Stimulated activated CD8-positive, alpha-beta memory T cell treated with anti-CD3 and anti-CD28 coated beads, Interleukin-15, amount 100 ng/mL, for 4 hours (primary cell): Measurements from ENCODE around the gene TMED4.

ENCODE experiments used
- DNase-seq, 2 donors: peaks; one replicate each; pipeline ENCODE4 v3.0.0-alpha.2; 2020; ENCODE audit warnings: low read depth in 2 of 2

The TMED4 gene

DNA sequence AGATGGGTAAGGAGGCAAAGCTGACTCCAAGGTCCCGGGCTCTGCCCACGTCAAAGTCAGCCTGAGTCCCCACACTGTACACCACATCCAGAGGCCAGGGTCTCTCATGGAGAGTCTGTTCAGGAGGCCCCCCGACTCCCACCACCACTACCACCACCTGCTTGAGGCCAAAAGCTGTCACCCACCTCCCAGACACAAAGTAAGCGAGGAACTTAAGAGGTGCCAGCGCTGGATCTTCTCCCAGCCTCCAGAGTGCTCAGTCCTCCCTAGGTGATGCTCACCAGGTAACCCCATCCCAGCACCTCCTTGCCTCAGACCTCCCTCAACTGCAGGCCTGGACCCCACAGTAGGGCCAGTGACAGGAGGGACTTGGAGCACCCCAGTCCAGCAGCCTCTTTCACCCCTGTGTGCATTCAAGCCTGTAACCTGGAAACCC is 41.4 kb downstream of the TMED4 start:
- DNase-seq: no peak

DNA sequence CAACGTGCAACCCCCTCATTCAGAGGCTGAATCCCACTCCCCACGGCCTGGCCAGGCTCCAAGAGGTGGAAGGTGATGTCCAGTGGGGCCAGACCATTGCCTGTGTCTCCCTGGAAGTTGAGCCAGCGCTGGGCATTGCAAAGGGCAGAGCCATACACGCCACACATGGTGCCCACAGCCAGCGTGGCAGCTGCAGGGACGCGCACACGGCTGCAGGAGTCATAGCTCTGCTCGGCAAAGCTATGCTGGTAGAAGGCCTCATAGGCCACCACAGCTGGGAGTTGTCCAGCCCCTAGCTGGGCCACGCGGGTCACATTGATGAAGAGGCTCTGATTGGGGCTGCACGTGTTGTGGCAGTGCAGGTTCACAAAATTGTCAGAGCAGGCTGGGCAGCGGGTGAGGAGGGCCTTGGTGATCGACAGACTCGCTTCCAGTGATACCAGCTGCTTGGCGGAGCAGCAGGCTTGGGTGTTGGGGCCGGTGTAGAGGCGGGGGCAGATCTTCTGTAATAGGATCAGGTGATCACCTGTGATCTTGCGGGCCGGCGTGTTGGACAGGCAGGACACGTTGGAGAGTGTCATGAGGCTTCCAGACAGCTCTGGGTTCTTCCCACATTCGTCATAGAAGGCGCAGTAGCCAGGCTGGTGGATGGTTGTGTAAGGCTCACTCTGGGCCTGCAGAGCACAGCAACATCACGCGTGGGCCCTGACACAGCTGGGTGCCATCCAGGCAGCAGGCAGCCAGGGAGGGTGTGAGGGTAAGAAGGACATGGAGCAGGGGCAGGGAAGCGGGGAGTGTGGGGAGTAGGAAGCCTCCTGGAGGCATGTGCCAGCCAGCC is 42.1 kb downstream of the TMED4 start:
- DNase-seq: no peak

DNA sequence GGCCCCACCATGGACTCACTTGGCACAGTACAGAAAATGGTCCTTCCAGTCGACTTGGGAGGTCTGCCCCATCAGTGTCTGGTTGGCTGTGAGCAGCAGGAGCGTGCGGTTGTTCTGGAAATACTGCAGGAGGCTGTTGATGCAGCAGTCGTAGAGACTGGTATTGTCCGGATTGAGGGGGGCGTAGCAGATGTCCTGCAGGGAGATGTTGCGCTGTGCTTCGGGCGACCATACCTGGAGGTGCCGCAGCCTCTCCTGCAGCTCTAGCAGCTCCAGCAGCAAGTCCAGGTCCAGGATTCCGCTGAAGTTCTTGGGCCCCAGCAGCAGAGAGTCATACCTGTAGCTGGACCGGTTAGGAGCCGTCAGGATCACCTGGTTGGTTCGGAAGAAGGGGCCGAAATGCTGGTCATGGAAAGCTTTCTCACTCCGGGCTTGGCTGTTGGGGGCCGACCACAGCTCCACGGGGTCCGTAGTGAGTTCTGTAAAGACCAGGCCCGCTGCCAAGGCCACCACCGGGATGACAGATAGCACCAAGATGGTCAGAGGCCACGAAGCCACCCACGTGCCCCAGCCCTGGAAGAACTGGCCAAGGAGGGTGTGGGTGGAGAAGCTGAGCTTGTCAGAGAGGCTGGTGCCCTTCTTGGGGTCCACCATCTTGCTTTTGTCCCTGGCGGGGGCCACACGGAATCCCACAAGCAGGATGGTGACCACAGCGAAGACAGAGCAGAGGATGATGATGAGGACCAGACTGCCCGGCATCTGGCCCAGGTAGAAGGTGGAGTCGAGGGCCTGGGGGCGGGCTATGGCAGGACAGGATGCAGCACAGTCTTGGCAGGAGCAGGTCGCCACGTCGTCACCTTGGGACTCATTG is 43.0 kb downstream of the TMED4 start:
- no peak for DNase-seq

DNA sequence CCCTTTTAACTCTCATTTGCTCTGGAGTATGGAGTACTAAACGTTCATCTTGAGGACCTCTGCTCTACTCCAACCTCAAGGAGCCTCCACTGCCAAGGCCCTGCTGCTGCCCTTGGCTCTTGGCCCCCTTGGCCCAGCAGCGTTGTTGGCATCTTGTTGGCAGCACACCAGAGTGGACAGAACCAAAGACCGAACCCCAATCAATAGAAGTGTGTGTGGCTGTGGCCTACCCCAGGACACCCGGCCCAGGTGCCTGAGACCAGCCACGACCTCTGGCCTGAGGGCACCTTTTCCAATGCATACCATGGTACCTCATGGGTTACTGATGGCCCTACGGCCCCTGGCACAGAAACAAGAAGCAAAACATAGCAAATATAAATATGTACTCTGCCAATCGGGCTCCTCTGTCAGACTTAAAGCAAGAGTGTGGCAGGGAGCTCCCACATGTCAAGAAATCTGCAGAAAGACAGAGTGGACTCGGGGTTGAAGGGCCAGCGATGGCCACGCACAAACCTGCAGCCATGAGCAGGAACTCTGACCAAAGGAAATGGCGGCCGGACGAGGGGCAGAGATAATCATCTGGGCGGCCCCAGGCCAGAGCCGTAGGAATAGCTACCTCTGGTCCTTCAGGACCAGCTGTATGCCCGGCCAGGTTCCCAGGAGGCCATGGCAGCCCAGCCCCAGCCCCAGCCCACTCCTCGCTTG is 43.8 kb downstream of the TMED4 start:
- DNase-seq: no peak

DNA sequence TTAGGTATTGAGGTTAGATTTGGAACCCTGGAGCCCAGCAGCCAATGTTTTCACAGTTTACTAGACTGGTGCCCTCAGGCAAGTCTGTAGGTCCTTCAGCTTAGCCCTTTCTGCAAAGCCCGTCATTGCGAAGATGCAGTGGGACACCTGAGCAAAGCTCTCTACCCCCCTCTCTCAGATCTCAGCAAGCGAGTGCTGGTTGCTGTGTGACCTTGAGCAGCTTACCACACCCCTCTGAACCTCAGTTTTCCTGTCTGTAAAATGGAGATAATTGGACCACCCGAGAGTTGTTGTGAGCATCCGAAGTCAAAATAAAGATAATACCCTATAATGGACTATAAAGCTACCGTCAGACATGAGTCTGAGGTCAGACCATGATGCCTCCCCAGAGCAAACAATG is 44.6 kb downstream of the TMED4 start:
- DNase-seq: no peak

DNA sequence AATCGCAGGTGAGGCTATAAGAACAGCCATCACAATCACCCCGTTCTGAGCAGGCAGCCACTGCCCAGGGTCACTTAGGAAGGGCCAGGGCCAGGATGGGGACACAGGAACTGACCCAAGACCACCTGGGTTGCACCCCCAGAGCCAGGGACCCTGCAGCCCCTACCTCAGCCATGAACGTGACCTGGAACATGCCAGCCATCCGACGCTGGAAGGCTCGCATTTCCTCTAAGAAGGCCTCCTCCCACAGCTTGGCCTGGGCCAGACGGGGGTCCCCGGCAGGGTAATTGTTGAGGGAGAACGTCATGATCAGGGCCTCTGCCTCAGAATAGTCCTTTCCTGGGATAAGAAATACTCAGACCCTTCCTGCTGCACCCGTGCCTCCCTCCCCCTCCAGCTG is 45.9 kb downstream of the TMED4 start:
- DNase-seq: no peak

DNA sequence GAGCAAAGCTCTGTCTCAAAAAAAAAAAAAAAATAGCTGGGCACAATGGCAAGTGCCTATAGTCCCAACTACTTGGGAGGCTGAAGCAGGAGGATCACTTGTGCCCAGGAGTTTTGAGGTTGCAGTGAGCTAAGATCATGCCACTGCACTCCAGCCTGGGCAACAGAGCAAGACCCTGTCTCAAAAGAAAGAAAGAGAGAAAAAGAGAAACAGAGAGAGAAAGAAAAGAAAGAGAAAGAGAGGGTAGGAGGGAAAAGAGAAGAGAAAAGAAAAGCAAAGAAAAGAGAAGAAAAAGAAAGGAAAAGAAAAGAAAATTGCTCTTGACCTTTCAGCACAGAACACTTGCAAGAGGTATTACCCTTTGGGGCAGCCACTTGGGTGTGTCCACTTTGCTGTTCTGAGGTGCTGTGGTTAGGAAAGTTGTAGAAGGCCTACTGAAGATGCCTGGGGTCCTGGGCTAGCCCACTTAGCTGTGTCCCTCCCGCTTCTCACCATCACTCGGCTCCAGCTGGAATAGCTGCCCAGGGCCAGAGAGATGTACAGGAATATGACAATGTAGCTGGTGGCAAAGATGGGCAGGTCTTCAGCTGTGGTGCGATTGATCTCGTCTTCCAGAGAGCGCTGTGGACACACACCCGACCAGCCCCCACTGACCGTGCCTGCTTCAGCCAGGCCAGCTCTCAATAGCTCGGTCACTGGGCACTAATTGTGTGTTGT is 46.5 kb downstream of the TMED4 start:
- no peak for DNase-seq

DNA sequence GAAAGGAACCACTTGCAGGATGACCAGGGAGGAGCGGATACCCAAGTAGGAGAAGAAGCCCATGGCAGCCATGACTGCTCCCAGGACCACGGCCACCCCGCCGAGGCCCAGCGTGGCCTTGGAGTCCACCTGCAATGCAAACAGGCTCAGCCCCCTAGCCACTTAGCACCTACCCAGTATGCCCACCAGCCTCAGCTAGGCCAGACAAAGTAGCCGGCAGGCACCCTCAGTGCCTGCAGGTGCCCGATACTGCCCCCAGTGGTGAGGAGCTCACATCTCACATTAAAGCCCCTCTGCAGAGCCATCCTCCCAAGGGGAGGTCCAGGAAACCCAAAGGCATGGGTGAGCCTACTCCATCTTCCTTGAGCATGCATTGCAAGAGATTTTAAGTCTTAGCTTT is 47.5 kb downstream of the TMED4 start:
- no peak for DNase-seq

DNA sequence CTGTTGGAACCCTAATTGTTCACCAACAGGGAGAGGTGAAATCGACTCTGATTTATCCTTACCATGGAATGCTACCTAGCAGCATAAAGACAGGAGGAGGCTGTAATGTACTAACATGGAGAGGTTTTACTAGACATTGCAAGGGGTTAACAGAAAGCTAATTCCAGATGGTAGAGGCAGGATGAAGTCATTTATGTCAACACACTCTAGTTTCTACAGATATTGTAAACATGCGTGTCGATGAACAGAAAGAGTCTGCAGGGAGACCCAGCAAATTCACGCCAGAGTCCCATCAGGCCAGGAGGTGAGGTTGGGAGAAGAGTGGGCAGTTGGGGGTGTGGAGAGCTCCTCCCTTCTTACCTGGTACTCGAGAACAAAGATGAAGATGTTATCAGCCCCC is 47.9 kb downstream of the TMED4 start:
- DNase-seq: no peak

DNA sequence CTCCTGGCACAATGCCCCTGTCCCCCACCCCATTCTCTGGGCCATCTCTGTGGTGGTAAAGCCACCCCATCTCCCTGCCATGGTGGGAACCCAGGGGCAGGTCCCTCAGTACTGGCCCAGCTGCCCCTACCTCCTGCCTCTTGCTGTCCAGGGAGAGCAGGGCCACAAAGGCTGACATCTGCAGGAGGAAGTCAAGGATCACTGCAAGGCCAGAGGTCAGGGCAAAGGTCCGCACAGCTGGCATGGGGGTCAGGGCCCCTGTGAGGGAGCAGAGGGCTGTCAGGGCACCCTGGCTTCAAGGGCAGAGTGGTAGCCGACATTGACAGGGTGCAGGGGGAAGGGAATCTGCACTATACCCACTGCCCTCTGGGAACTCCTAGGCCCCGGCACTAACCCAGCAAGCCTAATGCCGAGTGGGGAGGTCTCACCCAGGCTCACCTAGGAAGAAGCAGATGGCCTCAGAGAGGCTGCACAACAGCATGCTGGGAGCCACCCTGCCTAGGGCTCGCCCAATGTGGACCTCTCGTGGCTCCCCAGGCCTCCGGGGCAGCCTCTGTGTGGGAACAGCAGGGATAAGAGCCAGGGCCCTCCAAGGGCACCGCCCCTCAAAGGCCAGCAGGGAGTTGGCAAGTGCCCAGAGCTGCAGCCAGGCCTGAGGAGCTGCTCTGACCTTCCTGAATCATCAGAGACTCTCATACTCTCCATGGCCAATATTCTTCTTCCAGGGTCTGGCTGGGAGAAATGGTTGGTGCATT is 48.6 kb downstream of the TMED4 start:
- DNase-seq: no peak

DNA sequence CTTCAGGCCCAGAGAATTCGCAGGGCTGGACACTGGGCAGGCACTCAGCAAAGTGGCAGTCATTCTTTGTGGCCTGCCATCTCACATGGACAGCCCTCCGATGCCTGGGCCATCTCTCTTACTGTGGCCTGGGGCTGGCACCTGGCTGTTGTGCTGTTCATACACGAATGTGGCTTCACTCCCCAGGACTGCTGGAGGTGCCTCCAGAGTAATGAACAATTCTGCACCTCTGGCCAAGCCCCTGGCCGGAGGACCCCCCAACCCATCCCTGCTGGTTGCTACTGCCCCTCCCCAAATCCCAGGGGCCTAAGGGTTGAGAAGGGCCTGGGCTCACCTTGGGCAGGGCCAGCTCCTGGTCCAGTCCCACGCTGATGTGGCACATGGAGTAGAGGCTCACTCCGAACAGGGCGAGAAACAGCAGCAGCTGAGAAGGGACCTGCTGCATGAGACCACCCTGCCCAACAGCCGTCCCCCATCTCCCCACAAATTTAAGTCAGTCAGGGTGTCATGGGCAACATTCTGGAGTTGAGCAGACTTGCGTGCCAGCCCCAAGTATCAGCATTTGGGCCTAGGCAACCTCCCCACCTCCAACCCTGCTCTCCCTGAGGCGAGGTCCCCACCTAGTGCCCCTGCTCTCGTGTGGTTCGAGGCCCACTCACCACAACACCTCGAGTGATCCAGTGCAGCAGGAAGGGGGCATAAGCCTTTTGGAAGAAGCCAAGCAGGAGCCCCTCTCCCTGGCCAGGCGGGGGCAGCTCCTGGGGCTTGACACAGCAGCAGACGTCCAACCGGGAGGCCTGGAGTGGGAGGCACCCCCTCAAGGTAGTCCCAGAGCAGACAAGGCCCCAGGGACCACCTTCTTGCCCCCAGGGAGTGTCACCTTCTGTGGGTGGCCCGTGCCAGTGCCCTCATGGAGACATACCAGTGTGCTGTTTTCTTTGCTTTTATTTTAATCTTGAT is 50.3 kb downstream of the TMED4 start:
- no peak for DNase-seq

DNA sequence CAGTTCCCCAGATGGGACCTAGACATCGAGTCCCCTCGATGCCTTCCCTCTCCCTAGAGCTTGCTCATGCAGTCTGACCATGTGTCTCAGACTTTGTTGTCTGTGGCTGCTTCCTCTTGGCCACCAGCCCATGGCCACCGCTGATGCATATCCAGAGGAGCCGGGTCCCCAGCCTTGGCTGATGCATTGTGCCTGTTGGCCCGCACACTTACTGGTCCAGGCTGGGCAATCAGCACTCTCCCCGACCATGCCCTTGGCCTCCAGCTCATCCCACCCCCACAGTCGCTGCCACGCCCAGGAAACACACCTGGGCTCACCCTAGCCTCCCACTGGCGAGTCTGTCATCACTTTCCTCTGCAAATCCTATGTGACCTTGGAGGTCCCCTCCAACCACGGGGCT is 51.0 kb downstream of the TMED4 start:
- DNase-seq: no peak
